ENCODE measurements around the gene IPO7. TPM values are rescaled to one million over a fixed set of nuclear protein-coding genes. Genes with fewer than 3 reads are reported as not detected.

Gene IPO7
- total and polyA plus RNA-seq, 10 of the 15 experiments (the other 5 are each of a cell fraction or from before 2014, with no cell fraction given), result 5.0 to 51.4 (median 30.6) TPM

GRCh38 chr11:9462806-9463537 is 78.5 kb downstream of the IPO7 start (continued):
- TF ChIP-seq TCF3 (IDR thresholded peaks at IDR 0.05; ENCODE audit: borderline replicate concordance, insufficient read depth, low read depth, low read length) (no peak), ATF2 (IDR thresholded peaks at IDR 0.05; ENCODE audit: low read length) (peak; percentile 85), DPF2 (IDR thresholded peaks at IDR 0.05) (peak; percentile 48; the same call in 1 of the 2 replicates), MLLT1 (IDR thresholded peaks at IDR 0.05) (no peak), NR2C2 (IDR thresholded peaks at IDR 0.05; ENCODE audit: borderline replicate concordance, control insufficient read depth, insufficient read length, low read depth) (no peak), CBFB (IDR thresholded peaks at IDR 0.05; ENCODE audit: low read depth) (no peak), SUZ12 (IDR thresholded peaks at IDR 0.05; ENCODE audit: unreplicated experiment) (no peak), SUPT20H (IDR thresholded peaks at IDR 0.05; ENCODE audit: borderline replicate concordance, control insufficient read depth, low read depth, low read length) (no peak), MEF2B (IDR thresholded peaks at IDR 0.05; ENCODE audit: partially characterized antibody, poor library complexity, severe bottlenecking) (peak; percentile 94), SMC3 (IDR thresholded peaks at IDR 0.05; ENCODE audit: borderline replicate concordance, low read length) (no peak), MXI1 (IDR thresholded peaks at IDR 0.05; ENCODE audit: low read depth, low read length) (no peak), ETV6 (conservative IDR thresholded peaks at IDR 0.05 in 1 of 2, IDR thresholded peaks at IDR 0.05 in 1 of 2; ENCODE audit: borderline replicate concordance in 1 of 2, low read depth in 1 of 2) (peak in 1 of 2 experiments; percentile 21; a peak in 1 of 4 replicates), RUNX3 (IDR thresholded peaks at IDR 0.05; ENCODE audit: low read length) (peak; percentile 77; the same call in 1 of the 2 replicates), E2F4 (IDR thresholded peaks at IDR 0.05; ENCODE audit: low read depth, low read length) (no peak), HDAC6 (IDR thresholded peaks at IDR 0.05; ENCODE audit: unreplicated experiment) (no peak), CEBPZ (IDR thresholded peaks at IDR 0.05; ENCODE audit: low read depth, low read length) (no peak), YBX1 (IDR thresholded peaks at IDR 0.05) (no peak), SPI1 (IDR thresholded peaks at IDR 0.05; ENCODE audit: borderline replicate concordance, insufficient read depth, low read depth, low read length) (no peak), FOS (IDR thresholded peaks at IDR 0.05; ENCODE audit: borderline replicate concordance, extremely low read depth, insufficient read length) (no peak), KDM1A (IDR thresholded peaks at IDR 0.05; ENCODE audit: borderline replicate concordance) (no peak), RCOR1 (conservative IDR thresholded peaks at IDR 0.05; ENCODE audit: low read depth, low read length) (no peak), YY1 (IDR thresholded peaks at IDR 0.05; ENCODE audit: low read depth, low read length) (no peak)

All from GM12878 (cell line).